ENCODE results near the gene SAA1.
"Not testable (repeated sequence)": the region's sequence is repeated elsewhere in the genome, so short reads cannot be mapped to it uniquely, and the experiment has no call there.

SAA1 gene

DNA sequence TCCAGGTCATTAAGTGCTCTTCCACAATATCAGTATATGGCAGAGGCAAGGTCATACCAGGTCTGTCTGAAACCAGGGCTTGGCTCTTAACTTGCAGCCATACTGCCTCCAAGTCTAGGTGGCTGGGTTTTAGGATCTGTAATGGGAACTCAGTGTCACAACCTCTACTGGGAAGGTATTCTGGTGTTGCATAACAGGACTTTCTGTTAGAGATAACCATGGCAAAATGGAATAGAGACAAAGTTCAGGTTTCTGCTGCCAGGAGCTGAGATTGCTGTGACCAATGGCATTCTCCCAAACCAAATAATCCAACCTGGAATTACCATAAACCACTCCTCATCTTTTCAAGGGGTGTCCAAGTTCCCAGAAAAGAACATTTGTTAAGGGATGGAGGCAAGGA, 6.8 kb upstream of the SAA1 start:
- TF ChIP-seq, protein P1, sequence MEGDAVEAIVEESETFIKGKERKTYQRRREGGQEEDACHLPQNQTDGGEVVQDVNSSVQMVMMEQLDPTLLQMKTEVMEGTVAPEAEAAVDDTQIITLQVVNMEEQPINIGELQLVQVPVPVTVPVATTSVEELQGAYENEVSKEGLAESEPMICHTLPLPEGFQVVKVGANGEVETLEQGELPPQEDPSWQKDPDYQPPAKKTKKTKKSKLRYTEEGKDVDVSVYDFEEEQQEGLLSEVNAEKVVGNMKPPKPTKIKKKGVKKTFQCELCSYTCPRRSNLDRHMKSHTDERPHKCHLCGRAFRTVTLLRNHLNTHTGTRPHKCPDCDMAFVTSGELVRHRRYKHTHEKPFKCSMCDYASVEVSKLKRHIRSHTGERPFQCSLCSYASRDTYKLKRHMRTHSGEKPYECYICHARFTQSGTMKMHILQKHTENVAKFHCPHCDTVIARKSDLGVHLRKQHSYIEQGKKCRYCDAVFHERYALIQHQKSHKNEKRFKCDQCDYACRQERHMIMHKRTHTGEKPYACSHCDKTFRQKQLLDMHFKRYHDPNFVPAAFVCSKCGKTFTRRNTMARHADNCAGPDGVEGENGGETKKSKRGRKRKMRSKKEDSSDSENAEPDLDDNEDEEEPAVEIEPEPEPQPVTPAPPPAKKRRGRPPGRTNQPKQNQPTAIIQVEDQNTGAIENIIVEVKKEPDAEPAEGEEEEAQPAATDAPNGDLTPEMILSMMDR (IDR thresholded peaks at IDR 0.05; ENCODE audit: extremely low read depth, insufficient read depth, missing control alignments), result no peak
- in situ Hi-C loops (cut with MboI; ENCODE audit: low pct_unique_long_range_greater_than_20kb, low sequenced_read_pairs, unreplicated experiment), result no loop called here
- peak; percentile 3 for DNase-seq (ENCODE audit: low spot score)

- no peak for DNase-seq (ENCODE audit: low spot score)
Observed at GRCh38 chr11:18261721-18262120, 4.3 kb upstream of the SAA1 start.

GRCh38 chr11:18262681-18263350, 3.2 kb upstream of the SAA1 start:
- in situ Hi-C loops (cut with MboI; ENCODE audit: low pct_unique_long_range_greater_than_20kb, low sequenced_read_pairs, unreplicated experiment); DNase-seq (ENCODE audit: low spot score): not testable (repeated sequence)

More at GRCh38 chr11:18261721-18262120, 4.3 kb upstream of the SAA1 start:
- TF ChIP-seq, protein P1 (IDR thresholded peaks at IDR 0.05; ENCODE audit: extremely low read depth, insufficient read depth, missing control alignments), result no peak
- in situ Hi-C loops (cut with MboI; ENCODE audit: low pct_unique_long_range_greater_than_20kb, low sequenced_read_pairs, unreplicated experiment), result no loop called here

- peak; percentile 45 for DNase-seq (ENCODE audit: low spot score)
- in situ Hi-C loops (cut with MboI; ENCODE audit: low pct_unique_long_range_greater_than_20kb, low sequenced_read_pairs, unreplicated experiment), result no loop called here
- TF ChIP-seq, protein P1 (IDR thresholded peaks at IDR 0.05; ENCODE audit: extremely low read depth, insufficient read depth, missing control alignments), result no peak
Observed at GRCh38 chr11:18264035-18264434, 2.0 kb upstream of the SAA1 start.

GRCh38 chr11:18264677-18265555, 1.1 kb upstream of the SAA1 start:
- TF ChIP-seq, protein P1 (IDR thresholded peaks at IDR 0.05; ENCODE audit: extremely low read depth, insufficient read depth, missing control alignments), result no peak
- in situ Hi-C loops (cut with MboI; ENCODE audit: low pct_unique_long_range_greater_than_20kb, low sequenced_read_pairs, unreplicated experiment), result no loop called here
- DNase-seq (ENCODE audit: low spot score), result no peak

GRCh38 chr11:18267335-18268133, 1.5 kb downstream of the SAA1 start:
- in situ Hi-C loops (cut with MboI; ENCODE audit: low pct_unique_long_range_greater_than_20kb, low sequenced_read_pairs, unreplicated experiment), result not testable (repeated sequence)

DNA sequence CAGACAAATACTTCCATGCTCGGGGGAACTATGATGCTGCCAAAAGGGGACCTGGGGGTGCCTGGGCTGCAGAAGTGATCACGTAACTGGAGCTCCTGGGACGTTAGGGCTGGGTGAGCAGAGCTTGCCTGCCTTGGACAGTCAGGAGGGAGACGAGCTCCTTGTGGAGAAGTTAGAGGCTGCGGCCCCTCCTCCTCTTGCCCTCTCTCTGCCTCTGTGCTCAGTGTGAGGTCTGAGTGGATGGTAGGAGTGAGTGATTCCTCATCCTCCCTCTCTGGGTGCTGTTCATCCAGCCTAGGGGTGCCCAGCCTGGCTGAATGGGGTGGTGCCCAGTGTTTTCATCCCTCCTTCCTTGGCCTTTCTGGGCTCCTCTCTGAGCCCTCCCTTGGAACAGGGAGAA, 3.2 kb downstream of the SAA1 start:
- DNase-seq (ENCODE audit: low spot score); in situ Hi-C loops (cut with MboI; ENCODE audit: low pct_unique_long_range_greater_than_20kb, low sequenced_read_pairs, unreplicated experiment): not testable (repeated sequence)

More at GRCh38 chr11:18267335-18268133, 1.5 kb downstream of the SAA1 start:
- DNase-seq (ENCODE audit: low spot score), result not testable (repeated sequence)

Data from GM13977 (cell line).